Lower lobe of right lung (tissue), 2 donors: ENCODE measurements around the gene PTGFRN. TPM values are rescaled to one million over a fixed set of nuclear protein-coding genes. Genes with fewer than 3 reads are reported as not detected.

ENCODE experiments used
- ATAC-seq, 2 donors: fragments of 200-7000 bp; cut with Tn5 transposase; one replicate each; pipeline ENCODE4 v1.9.1; 2020 to 2022; ENCODE audit warnings: mild to moderate bottlenecking in 2 of 2, moderate library complexity in 2 of 2
- DNase-seq: peaks from one replicate; pipeline ENCODE4 v3.0.0-alpha.2; 2020
- H3K27ac ChIP-seq: fragments of 200-600 bp; one replicate; pipeline ENCODE4 v1.8.0; 2022
- H3K27me3 ChIP-seq: fragments of 200-600 bp; one replicate; pipeline ENCODE4 v1.8.0; 2022; ENCODE audit warnings: low read depth
- H3K36me3 ChIP-seq: fragments of 200-600 bp; one replicate; pipeline ENCODE4 v1.8.0; 2022; ENCODE audit warnings: mild to moderate bottlenecking
- H3K4me1 ChIP-seq: fragments of 200-600 bp; one replicate; pipeline ENCODE4 v1.8.0; 2022
- H3K4me3 ChIP-seq: fragments of 200-600 bp; one replicate; pipeline ENCODE4 v1.8.0; 2022; ENCODE audit warnings: mild to moderate bottlenecking
- H3K9me3 ChIP-seq: fragments of 200-600 bp; one replicate; pipeline ENCODE4 v1.8.0; 2022
- intact Hi-C: fragments of 100-400 bp; cut with DNase I; formaldehyde crosslinking; loops from one replicate; pipeline ENCODE4 v1.11.0; 2022
- total RNA-seq: library from RNA; stranded (reverse); fragmentation: NEBNext Ultra II Directional; extraction: Animal tissue kit (Norgen Biotek cat#: 25700); gene quantifications from one replicate; pipeline ENCODE4 v1.2.1, GENCODE V29; 2021
- TF ChIP-seq, protein P1 (sequence below): fragments of 200-600 bp; IDR thresholded peaks from one replicate; pipeline ENCODE4 v1.8.0; 2022; ENCODE audit warnings: antibody characterized with exemption, mild to moderate bottlenecking
- donor health status: DM: no; HTN: yes; CAD: no; lungs with severe emphysema.

The PTGFRN gene
- total RNA-seq, 1 donor from 2014 or later = 31.1 TPM

GRCh38 chr1:116958110-116958509 is 48.4 kb downstream of the PTGFRN start:
- intact Hi-C loops = no loop called here
- Histone ChIP-seq H3K9me3 (no peaks in the 10 kb centered on the region), H3K4me1 (peaks cover 5% of the 10 kb centered on the region), H3K27ac (no peak overlapping the region), H3K27me3 (no peaks in the 10 kb centered on the region), H3K36me3 (peaks cover 10% of the 10 kb centered on the region), H3K4me3 (no peak overlapping the region)
- TF ChIP-seq, protein P1, sequence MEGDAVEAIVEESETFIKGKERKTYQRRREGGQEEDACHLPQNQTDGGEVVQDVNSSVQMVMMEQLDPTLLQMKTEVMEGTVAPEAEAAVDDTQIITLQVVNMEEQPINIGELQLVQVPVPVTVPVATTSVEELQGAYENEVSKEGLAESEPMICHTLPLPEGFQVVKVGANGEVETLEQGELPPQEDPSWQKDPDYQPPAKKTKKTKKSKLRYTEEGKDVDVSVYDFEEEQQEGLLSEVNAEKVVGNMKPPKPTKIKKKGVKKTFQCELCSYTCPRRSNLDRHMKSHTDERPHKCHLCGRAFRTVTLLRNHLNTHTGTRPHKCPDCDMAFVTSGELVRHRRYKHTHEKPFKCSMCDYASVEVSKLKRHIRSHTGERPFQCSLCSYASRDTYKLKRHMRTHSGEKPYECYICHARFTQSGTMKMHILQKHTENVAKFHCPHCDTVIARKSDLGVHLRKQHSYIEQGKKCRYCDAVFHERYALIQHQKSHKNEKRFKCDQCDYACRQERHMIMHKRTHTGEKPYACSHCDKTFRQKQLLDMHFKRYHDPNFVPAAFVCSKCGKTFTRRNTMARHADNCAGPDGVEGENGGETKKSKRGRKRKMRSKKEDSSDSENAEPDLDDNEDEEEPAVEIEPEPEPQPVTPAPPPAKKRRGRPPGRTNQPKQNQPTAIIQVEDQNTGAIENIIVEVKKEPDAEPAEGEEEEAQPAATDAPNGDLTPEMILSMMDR = no peak
- ATAC-seq (no peak), DNase-seq (no peak)

DNA sequence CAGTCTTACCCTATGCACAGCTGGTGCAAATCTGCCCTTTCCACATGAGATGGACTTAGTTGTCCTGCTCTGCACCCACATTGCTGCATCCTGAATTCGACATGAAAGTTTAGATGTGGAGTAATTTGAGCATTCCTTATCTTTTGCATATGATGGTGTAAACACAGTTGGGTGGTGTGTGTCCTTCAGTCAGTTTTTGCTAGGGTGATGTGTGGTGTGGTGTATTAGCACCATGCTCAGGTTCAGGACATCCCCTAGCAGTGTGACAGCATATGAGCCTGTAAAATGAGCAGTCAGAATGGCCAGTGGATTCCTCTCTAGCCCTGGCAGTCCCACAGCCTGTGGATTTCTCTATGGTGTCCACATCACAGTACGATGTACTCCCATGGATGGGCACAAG is 49.3 kb downstream of the PTGFRN start:
- no peaks in the 10 kb centered on the region for H3K9me3 ChIP-seq
- DNase-seq (no peak), ATAC-seq (no peak)
- H3K27ac ChIP-seq = no peak overlapping the region
- intact Hi-C loops = no loop called here
- peaks cover 10% of the 10 kb centered on the region for H3K36me3 ChIP-seq
- no peaks in the 10 kb centered on the region for H3K27me3 ChIP-seq
- H3K4me1 ChIP-seq = peaks cover 11% of the 10 kb centered on the region
- H3K4me3 ChIP-seq = no peak overlapping the region
- TF ChIP-seq, protein P1 = no peak

DNA sequence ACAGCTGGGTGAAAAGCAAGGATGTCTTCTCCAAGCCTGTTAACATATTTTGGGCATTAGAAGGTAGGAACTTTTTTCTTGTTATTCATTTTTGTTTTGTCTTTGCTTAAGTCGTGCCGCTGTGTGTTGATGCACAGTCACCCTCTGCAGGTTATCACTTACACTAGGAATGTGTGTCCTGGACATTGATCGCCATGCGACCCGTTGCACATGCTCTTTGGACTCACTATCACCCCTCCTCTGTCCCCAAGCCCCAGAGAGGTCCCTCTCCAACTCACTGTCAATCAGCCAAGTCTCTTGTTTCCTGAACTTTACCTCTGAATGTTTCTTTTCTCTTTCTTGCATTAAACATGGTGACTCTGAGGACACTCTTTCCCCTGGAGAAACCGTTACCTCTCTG is 51.9 kb downstream of the PTGFRN start:
- DNase-seq (no peak), ATAC-seq (no peak)
- Histone ChIP-seq H3K9me3 (no peaks in the 10 kb centered on the region), H3K4me3 (no peak overlapping the region), H3K27ac (no peak overlapping the region), H3K4me1 (peaks cover 11% of the 10 kb centered on the region), H3K27me3 (no peaks in the 10 kb centered on the region), H3K36me3 (peaks cover 16% of the 10 kb centered on the region)
- TF ChIP-seq, protein P1 = no peak
- intact Hi-C loops = no loop called here

DNA sequence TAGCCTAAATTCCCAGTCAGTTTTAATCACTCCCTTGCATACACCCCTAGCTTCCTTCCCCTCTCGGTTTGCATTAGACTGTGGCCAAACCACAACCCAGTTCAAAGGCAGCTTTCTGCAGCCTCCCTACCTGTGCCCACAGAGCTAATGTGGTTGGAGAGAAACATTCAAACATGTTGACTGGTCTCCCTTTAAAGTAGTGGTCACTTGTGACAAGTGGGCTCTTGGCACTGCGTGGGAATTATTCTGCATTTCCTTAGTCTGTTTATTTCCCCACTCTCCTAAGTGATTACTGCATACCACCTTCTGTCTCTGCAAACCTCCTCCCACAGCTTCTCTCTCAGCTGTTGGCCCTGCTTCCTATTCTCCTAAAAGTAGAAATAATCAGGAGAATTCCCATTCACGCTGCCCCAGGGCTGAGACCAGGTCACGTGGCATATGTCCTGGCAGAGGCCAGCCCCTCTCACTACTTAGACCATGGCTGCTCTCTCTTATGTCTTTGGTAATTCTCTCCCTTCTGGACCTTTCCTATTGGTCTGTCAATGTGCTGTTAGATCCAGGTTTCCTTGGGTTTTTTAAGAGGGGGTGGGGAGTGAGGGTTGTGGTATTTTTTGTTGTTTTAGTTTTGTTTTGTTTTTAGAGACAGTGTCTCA is 53.4 kb downstream of the PTGFRN start:
- no peak overlapping the region for H3K27ac ChIP-seq
- ATAC-seq (peak; percentile 77), DNase-seq (peak; percentile 49)
- TF ChIP-seq, protein P1 = no peak
- no peaks in the 10 kb centered on the region for H3K27me3 ChIP-seq
- H3K9me3 ChIP-seq = no peaks in the 10 kb centered on the region
- intact Hi-C loops = no loop called here
- H3K4me3 ChIP-seq = no peak overlapping the region
- H3K36me3 ChIP-seq = peaks cover 22% of the 10 kb centered on the region
- H3K4me1 ChIP-seq = peaks cover 11% of the 10 kb centered on the region

GRCh38 chr1:116966791-116967190 is 57.1 kb downstream of the PTGFRN start:
- Histone ChIP-seq H3K4me1 (peaks cover 11% of the 10 kb centered on the region), H3K27me3 (no peaks in the 10 kb centered on the region), H3K36me3 (peaks cover 14% of the 10 kb centered on the region), H3K4me3 (no peak overlapping the region), H3K27ac (no peak overlapping the region), H3K9me3 (no peaks in the 10 kb centered on the region)
- DNase-seq (no peak), ATAC-seq (no peak)
- TF ChIP-seq, protein P1 = no peak
- intact Hi-C loops = no loop called here
